Kidney epithelial cell (primary cell): ENCODE measurements around the gene DOCK11. TPM values are rescaled to one million over a fixed set of nuclear protein-coding genes. Genes with fewer than 3 reads are reported as not detected.
"Not testable (repeated sequence)": the region's sequence is repeated elsewhere in the genome, so short reads cannot be mapped to it uniquely, and the experiment has no call there.

ENCODE experiments used
- DNase-seq: peaks from one replicate; pipeline ENCODE4 v3.0.0-alpha.2; 2010; ENCODE audit warnings: low read depth
- H3K27me3 ChIP-seq: 2 replicates; pipeline ENCODE4 v1.6.0; 2011; ENCODE audit warnings: low read length; ENCODE audit not compliant: control insufficient read depth, insufficient read depth
- H3K36me3 ChIP-seq: 2 replicates; pipeline ENCODE4 v1.5.1; 2011; ENCODE audit warnings: low read length; ENCODE audit not compliant: control insufficient read depth, insufficient read depth
- H3K4me3 ChIP-seq: 2 replicates; pipeline ENCODE4 v1.5.1; 2011; ENCODE audit warnings: low read depth, mild to moderate bottlenecking, control low read depth, low read length
- total RNA-seq: library from RNA; depleted of rRNA; stranded (reverse); fragments of >200 nt; gene quantifications from 2 replicates; pipeline ENCODE4 v1.2.3, GENCODE V29; 2015
- TF ChIP-seq, protein P1 (sequence below): IDR thresholded peaks from 2 replicates; pipeline ENCODE4 v1.5.1; 2011; ENCODE audit warnings: mild to moderate bottlenecking, moderate library complexity, low read length, control low read depth, inconsistent platforms; ENCODE audit not compliant: insufficient read depth, poor library complexity, severe bottlenecking

DOCK11 gene
- total RNA-seq, 1 donor from 2014 or later = 10.9 TPM

DNA sequence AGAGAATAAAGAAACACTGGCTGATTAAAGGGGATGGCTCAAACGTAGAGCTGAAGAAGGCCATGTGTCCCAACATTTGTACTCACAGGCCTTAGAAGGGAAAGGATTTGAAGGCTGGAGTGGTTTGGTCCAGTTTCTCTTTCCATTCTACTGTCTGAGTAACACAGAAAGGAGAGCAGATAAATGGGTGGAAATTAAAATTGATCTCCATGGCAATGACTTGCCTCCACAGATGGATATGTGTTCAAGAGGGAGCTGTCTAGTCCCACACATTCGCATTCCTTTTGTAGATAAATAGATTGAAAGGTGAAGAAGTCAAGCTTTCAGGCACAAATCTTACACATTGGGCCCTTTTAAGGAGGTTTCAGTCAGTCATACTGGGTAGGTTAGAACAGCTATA lies 74.6 kb downstream of the DOCK11 start:
- TF ChIP-seq, protein P1, sequence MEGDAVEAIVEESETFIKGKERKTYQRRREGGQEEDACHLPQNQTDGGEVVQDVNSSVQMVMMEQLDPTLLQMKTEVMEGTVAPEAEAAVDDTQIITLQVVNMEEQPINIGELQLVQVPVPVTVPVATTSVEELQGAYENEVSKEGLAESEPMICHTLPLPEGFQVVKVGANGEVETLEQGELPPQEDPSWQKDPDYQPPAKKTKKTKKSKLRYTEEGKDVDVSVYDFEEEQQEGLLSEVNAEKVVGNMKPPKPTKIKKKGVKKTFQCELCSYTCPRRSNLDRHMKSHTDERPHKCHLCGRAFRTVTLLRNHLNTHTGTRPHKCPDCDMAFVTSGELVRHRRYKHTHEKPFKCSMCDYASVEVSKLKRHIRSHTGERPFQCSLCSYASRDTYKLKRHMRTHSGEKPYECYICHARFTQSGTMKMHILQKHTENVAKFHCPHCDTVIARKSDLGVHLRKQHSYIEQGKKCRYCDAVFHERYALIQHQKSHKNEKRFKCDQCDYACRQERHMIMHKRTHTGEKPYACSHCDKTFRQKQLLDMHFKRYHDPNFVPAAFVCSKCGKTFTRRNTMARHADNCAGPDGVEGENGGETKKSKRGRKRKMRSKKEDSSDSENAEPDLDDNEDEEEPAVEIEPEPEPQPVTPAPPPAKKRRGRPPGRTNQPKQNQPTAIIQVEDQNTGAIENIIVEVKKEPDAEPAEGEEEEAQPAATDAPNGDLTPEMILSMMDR = no peak
- Histone ChIP-seq H3K27me3 (no peaks in the 10 kb centered on the region), H3K36me3 (no peaks in the 10 kb centered on the region), H3K4me3 (no peak overlapping the region)
- DNase-seq = no peak

DNA sequence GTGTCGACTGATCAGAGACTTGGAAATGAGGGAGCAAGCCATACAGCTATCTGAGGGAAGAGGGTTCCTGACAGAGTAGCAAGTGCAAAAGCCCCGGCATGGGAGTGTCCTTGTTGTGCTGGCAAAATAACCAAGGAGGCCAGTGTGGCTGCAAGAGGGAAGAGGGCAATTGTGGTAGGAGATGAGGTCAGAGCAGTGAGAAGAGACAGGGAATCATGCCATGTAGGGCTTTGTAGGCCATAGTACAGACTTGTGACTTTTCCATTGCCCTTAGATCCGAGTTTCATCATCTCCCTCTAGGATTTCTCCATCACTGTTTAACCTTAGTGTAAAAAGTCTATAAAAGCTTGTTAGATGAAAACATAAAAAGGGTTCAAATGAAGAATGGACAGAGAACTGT lies 76.2 kb downstream of the DOCK11 start:
- H3K36me3 ChIP-seq = no peaks in the 10 kb centered on the region
- no peak overlapping the region for H3K4me3 ChIP-seq
- no peak for DNase-seq
- TF ChIP-seq, protein P1 = no peak
- no peaks in the 10 kb centered on the region for H3K27me3 ChIP-seq

DNA sequence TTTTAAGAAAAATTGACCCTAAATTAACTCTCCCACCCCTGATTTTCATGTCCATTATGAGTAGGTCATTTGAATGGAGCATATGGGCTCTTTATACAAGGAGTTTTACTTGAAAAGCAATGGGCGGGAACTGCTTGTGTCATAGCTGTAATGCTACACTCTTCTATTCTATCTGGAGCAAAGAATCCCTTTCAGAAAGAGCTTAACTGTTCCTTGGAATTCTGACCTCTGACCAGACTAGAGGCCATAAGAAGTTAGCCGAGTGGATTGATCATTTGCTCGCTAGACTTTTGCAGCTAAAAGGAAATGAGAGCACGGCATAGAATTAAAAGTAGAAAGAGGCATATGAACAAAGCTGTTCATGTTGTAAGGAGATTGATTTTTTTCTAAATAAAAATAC lies 79.1 kb downstream of the DOCK11 start:
- DNase-seq = no peak
- Histone ChIP-seq H3K27me3 (no peaks in the 10 kb centered on the region), H3K36me3 (no peaks in the 10 kb centered on the region), H3K4me3 (no peak overlapping the region)
- TF ChIP-seq, protein P1 = no peak

DNA sequence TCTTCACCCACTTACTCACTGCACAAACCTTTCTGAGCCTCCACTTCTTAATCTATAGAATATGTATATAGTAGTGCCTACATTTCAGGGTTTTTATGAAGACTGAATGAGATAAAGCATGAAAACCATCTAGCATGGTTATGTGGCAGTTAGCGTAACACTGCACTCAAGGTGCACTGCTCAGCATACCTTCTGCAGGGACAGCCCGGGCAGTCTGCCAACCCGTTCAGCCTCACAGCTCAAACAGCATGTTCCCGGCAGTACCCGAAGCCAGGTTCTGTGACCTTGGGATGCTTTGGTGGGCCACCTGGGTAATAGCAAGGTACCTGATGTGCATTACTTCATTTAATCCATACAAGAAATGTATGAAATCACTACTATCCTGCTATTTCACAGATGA lies 81.4 kb downstream of the DOCK11 start:
- Histone ChIP-seq H3K4me3 (no peak overlapping the region), H3K27me3 (no peaks in the 10 kb centered on the region), H3K36me3 (no peaks in the 10 kb centered on the region)
- TF ChIP-seq, protein P1 = no peak
- no peak for DNase-seq

DNA sequence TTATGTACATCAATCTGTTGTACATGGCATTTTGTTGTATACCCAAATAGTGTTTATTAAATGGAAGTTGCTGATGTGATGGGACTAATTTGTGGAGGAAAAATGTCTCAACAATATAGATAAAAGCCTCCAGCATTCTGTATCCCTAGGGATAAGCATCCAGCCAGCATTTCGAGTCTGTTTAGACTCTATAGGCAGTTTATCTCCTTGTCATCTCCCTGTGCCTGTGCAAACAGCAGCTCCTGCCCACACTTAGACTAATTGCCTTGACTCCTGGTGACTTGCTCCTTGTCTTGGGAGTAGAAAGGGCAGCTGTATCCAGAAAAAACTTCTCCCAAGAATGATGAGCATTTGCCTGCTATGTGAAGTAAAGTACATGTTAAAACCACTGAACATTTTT lies 83.8 kb downstream of the DOCK11 start:
- DNase-seq = no peak
- Histone ChIP-seq H3K4me3 (no peak overlapping the region), H3K36me3 (no peaks in the 10 kb centered on the region), H3K27me3 (no peaks in the 10 kb centered on the region)
- TF ChIP-seq, protein P1 = no peak

DNA sequence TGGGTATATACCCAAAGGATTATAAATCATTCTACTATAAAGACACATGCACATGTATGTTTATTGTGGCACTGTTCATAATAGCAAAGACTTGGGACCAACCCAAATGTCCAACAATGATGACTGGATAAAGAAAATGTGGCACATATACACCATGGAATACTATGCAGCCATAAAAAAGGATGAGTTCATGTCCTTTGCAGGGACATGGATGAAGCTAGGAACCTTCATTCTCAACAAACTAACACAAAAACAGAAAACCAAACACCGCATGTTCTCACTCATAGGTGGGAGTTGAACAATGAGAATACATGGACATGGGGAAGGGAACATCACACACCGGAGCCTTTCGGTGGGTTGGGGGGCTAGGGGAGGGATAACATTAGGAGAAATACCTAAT lies 87.3 kb downstream of the DOCK11 start:
- not testable (repeated sequence) for H3K4me3 ChIP-seq, H3K36me3 ChIP-seq, H3K27me3 ChIP-seq, DNase-seq
